Ishikawa (cell line): ENCODE data around the gene CDHR4.

Experiments
- CEBPB ChIP-seq: IDR thresholded peaks from 2 replicates; pipeline ENCODE4 v1.6.1; 2012
- CREB1 ChIP-seq: IDR thresholded peaks from 2 replicates; pipeline ENCODE4 v1.6.1; 2012; ENCODE audit warnings: low read depth
- EGR1 ChIP-seq: IDR thresholded peaks from 2 replicates; pipeline ENCODE4 v1.6.1; 2012
- EP300 ChIP-seq: IDR thresholded peaks from 2 replicates; pipeline ENCODE4 v1.6.1; 2012; ENCODE audit warnings: borderline replicate concordance
- FOXM1 ChIP-seq: IDR thresholded peaks from 2 replicates; pipeline ENCODE4 v1.6.1; 2012; ENCODE audit warnings: low read depth, borderline replicate concordance
- NFIC ChIP-seq: IDR thresholded peaks from 2 replicates; pipeline ENCODE4 v1.6.1; 2012
- RAD21 ChIP-seq: IDR thresholded peaks from 2 replicates; pipeline ENCODE4 v1.6.1; 2012; ENCODE audit warnings: low read depth
- TAF1 ChIP-seq: IDR thresholded peaks from 2 replicates; pipeline ENCODE4 v1.6.1; 2012; ENCODE audit warnings: low read depth, mild to moderate bottlenecking
- TCF12 ChIP-seq: IDR thresholded peaks from 2 replicates; pipeline ENCODE4 v1.6.1; 2012; ENCODE audit warnings: low read depth
- TEAD4 ChIP-seq: IDR thresholded peaks from 2 replicates; pipeline ENCODE4 v1.6.1; 2012
- YY1 ChIP-seq: IDR thresholded peaks from 2 replicates; pipeline ENCODE4 v1.6.1; 2012; ENCODE audit warnings: low read depth
- ZBTB7A ChIP-seq: IDR thresholded peaks from 2 replicates; pipeline ENCODE4 v1.6.1; 2012; ENCODE audit warnings: low read depth
- TF ChIP-seq, protein P1 (sequence below): IDR thresholded peaks from 2 replicates; pipeline ENCODE4 v1.6.1; 2012
- TF ChIP-seq, protein P2 (sequence below): IDR thresholded peaks from 2 replicates; pipeline ENCODE4 v1.6.1; 2012
- TF ChIP-seq, protein P3 (sequence below): IDR thresholded peaks from 2 replicates; pipeline ENCODE4 v1.6.1; 2012; ENCODE audit warnings: low read depth, mild to moderate bottlenecking

The CDHR4 gene

DNA sequence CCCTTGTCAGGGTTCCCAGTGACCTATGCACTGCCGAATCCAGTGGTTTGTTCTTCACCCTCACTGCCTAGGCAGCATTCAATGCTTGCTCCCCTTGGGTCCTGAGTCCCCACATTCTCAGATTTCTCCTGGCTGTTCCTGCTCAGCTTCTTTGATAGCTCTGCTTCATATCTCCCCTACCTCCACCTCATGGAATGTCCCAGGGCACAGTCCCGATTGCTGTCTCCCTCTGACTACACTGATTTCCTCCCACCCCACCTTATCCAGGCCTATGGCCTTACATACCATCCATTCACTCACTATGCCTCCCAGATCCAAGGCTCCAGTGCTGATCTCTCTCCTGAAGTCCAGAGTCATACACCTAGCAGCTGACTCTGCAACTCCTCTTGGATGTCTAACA is 1.5 kb upstream of the CDHR4 start:
- TF ChIP-seq, protein P1, sequence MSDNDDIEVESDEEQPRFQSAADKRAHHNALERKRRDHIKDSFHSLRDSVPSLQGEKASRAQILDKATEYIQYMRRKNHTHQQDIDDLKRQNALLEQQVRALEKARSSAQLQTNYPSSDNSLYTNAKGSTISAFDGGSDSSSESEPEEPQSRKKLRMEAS = no peak

DNA sequence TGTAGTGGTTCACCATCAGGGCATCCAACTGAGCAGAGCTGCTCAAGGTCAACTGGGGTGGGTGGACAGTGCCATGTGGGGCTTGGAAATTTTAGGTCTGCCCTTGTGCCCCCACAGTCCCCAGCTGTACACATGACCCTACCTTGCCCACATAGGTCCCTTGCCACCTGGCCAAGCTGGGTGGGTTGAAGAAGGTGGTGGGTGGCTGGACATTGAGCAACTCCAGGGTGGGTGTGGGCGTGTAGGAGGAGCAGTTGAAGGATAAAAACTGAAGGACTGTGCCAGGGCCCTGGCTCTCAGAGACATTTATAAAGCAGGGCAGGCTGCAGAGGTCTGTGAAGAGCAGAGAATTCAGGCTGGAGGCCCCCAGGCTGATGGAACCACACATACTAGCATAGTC is 568 bp downstream of the CDHR4 start:
- no peak for TF ChIP-seq ZBTB7A

DNA sequence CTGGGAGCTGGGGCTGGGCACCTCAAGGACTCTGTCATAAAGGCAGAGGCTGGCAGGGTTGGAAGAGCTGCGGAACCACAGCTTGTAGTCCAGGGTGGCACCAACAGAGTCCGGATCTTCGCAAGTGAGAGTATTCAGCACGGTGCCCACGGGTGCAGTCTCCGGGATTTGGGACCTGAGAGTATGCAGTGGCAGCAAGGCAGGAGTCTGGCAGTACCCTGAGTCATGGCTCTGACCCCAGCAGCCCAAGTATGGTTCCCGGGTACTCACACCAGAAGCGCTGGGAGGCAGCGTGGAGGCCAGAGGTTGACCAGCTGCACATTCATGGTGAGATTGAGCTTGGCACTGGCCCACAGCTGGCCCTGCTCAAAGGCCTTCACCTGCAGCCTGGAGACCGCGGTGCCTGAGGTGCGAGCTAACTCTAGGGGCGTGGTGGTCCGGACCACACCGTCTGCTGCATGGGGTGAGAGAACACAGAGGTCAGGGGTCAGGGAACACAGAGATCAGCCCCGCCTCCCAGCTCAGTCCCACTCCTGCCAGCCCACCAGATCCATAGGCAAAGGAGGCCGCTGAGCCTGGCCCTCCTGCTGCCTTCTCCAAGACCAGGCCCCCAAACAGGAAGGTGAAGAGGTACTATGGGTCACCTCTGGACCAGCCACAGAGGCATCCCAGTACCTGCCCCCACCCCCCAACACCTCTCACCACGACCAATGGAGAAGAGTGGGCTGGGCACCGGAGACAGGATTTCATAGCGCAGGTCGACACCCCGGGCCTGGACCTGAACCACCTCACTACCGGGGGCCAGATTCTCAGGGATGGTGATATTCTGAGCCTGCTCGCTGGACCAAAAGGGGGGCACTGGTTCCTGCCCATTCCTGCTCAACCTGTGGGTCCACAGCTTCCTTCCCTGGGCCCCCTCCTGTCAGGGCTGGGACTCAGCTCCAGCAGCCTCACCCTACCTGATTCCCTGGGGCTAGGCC is 4.5 kb downstream of the CDHR4 start:
- no peak for TF ChIP-seq TCF12
- TF ChIP-seq, protein P2, sequence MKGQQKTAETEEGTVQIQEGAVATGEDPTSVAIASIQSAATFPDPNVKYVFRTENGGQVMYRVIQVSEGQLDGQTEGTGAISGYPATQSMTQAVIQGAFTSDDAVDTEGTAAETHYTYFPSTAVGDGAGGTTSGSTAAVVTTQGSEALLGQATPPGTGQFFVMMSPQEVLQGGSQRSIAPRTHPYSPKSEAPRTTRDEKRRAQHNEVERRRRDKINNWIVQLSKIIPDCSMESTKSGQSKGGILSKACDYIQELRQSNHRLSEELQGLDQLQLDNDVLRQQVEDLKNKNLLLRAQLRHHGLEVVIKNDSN = no peak
- TF ChIP-seq YY1 = no peak
- no peak for TF ChIP-seq EP300
- no peak for TF ChIP-seq CEBPB
- TF ChIP-seq TAF1 = no peak
- no peak for TF ChIP-seq TEAD4
- TF ChIP-seq EGR1 = no peak
- TF ChIP-seq, protein P1 = no peak
- no peak for TF ChIP-seq NFIC

DNA sequence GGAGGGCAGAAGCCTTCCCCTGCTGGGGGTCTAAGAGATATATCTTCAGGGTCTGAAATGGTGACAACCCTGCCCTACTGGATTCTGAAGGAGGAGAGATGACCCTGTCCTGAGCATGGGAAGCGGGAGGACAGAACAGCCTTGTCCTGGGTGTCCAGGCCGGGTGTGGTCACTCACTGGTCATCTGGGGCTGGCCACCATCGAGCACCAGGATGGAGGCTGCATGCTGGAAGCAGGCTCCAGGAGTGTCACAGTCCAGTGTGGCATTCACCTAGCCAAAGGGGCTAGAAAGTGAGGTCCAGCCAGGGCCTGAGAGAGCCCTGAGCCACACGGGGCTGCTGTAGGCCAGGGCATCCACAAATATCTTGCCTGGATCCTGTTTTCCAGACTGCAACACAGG is 5.2 kb downstream of the CDHR4 start:
- TF ChIP-seq TAF1 (no peak), YY1 (no peak), TCF12 (no peak), CEBPB (no peak), NFIC (no peak), TEAD4 (no peak), ZBTB7A (no peak), FOXM1 (no peak), EGR1 (no peak), EP300 (no peak), RAD21 (no peak), CREB1 (no peak)
- TF ChIP-seq, protein P2 = no peak
- TF ChIP-seq, protein P1 = no peak
- TF ChIP-seq, protein P3, sequence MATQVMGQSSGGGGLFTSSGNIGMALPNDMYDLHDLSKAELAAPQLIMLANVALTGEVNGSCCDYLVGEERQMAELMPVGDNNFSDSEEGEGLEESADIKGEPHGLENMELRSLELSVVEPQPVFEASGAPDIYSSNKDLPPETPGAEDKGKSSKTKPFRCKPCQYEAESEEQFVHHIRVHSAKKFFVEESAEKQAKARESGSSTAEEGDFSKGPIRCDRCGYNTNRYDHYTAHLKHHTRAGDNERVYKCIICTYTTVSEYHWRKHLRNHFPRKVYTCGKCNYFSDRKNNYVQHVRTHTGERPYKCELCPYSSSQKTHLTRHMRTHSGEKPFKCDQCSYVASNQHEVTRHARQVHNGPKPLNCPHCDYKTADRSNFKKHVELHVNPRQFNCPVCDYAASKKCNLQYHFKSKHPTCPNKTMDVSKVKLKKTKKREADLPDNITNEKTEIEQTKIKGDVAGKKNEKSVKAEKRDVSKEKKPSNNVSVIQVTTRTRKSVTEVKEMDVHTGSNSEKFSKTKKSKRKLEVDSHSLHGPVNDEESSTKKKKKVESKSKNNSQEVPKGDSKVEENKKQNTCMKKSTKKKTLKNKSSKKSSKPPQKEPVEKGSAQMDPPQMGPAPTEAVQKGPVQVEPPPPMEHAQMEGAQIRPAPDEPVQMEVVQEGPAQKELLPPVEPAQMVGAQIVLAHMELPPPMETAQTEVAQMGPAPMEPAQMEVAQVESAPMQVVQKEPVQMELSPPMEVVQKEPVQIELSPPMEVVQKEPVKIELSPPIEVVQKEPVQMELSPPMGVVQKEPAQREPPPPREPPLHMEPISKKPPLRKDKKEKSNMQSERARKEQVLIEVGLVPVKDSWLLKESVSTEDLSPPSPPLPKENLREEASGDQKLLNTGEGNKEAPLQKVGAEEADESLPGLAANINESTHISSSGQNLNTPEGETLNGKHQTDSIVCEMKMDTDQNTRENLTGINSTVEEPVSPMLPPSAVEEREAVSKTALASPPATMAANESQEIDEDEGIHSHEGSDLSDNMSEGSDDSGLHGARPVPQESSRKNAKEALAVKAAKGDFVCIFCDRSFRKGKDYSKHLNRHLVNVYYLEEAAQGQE = no peak

DNA sequence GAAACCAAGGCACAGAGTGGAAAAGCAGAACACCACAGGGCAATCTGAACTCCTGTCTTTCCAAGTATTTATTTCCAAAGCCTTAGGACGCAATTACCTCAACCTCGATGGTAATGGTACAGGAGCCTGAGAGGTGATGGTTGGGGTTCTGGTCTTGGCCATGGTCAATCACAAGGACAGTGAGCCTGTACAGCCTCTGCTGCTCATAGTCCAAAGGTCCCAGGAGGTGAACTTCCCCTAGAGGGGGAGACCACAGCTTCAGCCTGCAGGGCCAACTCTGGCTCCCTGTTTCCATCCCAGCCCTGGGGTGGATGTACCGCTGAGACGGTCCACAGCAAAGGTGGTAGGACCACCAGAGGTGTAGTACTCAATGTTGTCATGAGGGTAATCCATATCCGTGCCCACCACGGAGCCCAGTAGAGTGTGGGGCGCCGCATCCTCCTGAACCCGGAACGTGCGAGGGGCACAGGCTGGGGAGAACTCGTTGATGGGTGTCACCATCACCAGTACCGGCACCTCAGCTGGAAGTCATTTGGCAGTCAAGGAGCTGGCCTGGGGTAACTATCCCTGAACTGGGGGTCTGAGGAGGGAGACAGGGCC is 6.1 kb downstream of the CDHR4 start:
- TF ChIP-seq TCF12 = no peak
- TF ChIP-seq, protein P3 = no peak
- no peak for TF ChIP-seq YY1
- TF ChIP-seq TAF1 = no peak
- TF ChIP-seq, protein P1 = no peak
- TF ChIP-seq EP300 = no peak
- TF ChIP-seq FOXM1 = no peak
- no peak for TF ChIP-seq CREB1
